Left renal pelvis (tissue), 4 donors: Measurements from ENCODE around the gene DNAJC5. TPM values are rescaled to one million over a fixed set of nuclear protein-coding genes. Genes with fewer than 3 reads are reported as not detected.

ENCODE experiments used
- DNase-seq, 4 donors: peaks; one replicate each; pipeline ENCODE4 v3.0.0-alpha.2; 2013; ENCODE audit warnings: low read depth in 4 of 4, low spot score in 3 of 4
- polyA plus RNA-seq, 4 donors: library from polyadenylated mRNA; unstranded; fragments of 120-200 nt; gene quantifications; one replicate each; pipeline ENCODE4 v1.2.1, GENCODE V29; 2013; ENCODE audit not compliant: insufficient read length in 4 of 4

DNAJC5 gene
- polyA plus RNA-seq, 4 donors, result 23.1 to 32.3 (median 29.0) TPM

GRCh38 chr20:63976980-63977738, 82.2 kb downstream of the DNAJC5 start:
- DNase-seq, result no peak

GRCh38 chr20:63977739-63978276, 82.9 kb downstream of the DNAJC5 start:
- no peak for DNase-seq

GRCh38 chr20:63978319-63979228, 83.6 kb downstream of the DNAJC5 start:
- DNase-seq, result no peak

GRCh38 chr20:63979229-63979556, 84.3 kb downstream of the DNAJC5 start:
- DNase-seq, result no peak

- no peak for DNase-seq
Observed at GRCh38 chr20:63979557-63980316, 84.8 kb downstream of the DNAJC5 start, which contains the start of gene SAMD10. Gene SAMD10, minus strand, starts transcription at chr20:63979642. Its CDS starts 175 bp downstream, at chr20:63979467.

GRCh38 chr20:63980317-63980805, 85.4 kb downstream of the DNAJC5 start:
- DNase-seq, result no peak

GRCh38 chr20:63980806-63981728, 86.1 kb downstream of the DNAJC5 start, which contains the start of gene PRPF6:
Gene PRPF6, plus strand, starts transcription at chr20:63981132. Its CDS starts 114 bp downstream, at chr20:63981246.
- DNase-seq, result peak; percentile 82 to 88 (median 86)

GRCh38 chr20:63982937-63983336, 88.0 kb downstream of the DNAJC5 start:
- DNase-seq, result no peak

Other genes with a start within 250 kb of the DNAJC5 start
- gene STMN3, start 241.7 kb upstream of the DNAJC5 start, polyA plus RNA-seq, result 10 to 100 TPM; 25.5 to 61.2 (median 31.3) TPM
- gene RTEL1, start 236.8 kb upstream of the DNAJC5 start, polyA plus RNA-seq, result 10 to 100 TPM; 16.3 to 21.0 (median 18.3) TPM
- 1 to 10 TPM in 3 of 4 donors, under 1 TPM in 1; 0.67 to 2.6 (median 1.6) TPM for gene TNFRSF6B, start 198.5 kb upstream of the DNAJC5 start, polyA plus RNA-seq
- gene ARFRP1, start 187.2 kb upstream of the DNAJC5 start, polyA plus RNA-seq, result 10 to 100 TPM; 28.0 to 38.1 (median 33.5) TPM
- 10 to 100 TPM; 15.1 to 26.0 (median 17.0) TPM for gene ZGPAT, start 187.1 kb upstream of the DNAJC5 start, polyA plus RNA-seq
- gene LIME1, start 158.5 kb upstream of the DNAJC5 start, polyA plus RNA-seq, result 10 to 100 TPM in 1 of 4 donors, 1 to 10 TPM in 3; 4.0 to 14.9 (median 5.0) TPM
- 100 to 1,000 TPM in 1 of 4 donors, 10 to 100 TPM in 3; 65.3 to 134 (median 70.1) TPM for gene SLC2A4RG, start 155.3 kb upstream of the DNAJC5 start, polyA plus RNA-seq
- 10 to 100 TPM; 16.1 to 23.2 (median 18.9) TPM for gene ZBTB46, start 63.9 kb upstream of the DNAJC5 start, polyA plus RNA-seq
- not detected for gene ABHD16B, start 33.6 kb upstream of the DNAJC5 start, polyA plus RNA-seq
- 10 to 100 TPM; 78.5 to 99.6 (median 85.4) TPM for gene TPD52L2, start 29.9 kb upstream of the DNAJC5 start, polyA plus RNA-seq
- gene UCKL1, start 61.3 kb downstream of the DNAJC5 start, polyA plus RNA-seq, result 10 to 100 TPM; 37.1 to 69.4 (median 43.9) TPM
- gene ZNF512B, start 74.8 kb downstream of the DNAJC5 start, polyA plus RNA-seq, result 10 to 100 TPM; 20.5 to 33.3 (median 27.9) TPM
- gene SAMD10, start 84.5 kb downstream of the DNAJC5 start, polyA plus RNA-seq, result 10 to 100 TPM in 1 of 4 donors, 1 to 10 TPM in 3; 4.2 to 12.7 (median 7.2) TPM
- 10 to 100 TPM; 60.4 to 89.4 (median 83.3) TPM for gene PRPF6, start 86.0 kb downstream of the DNAJC5 start, polyA plus RNA-seq
- gene C20orf204, start 141.1 kb downstream of the DNAJC5 start, polyA plus RNA-seq, result 1 to 10 TPM in 1 of 4 donors, under 1 TPM in 3; 0.37 to 1.4 (median 0.77) TPM
- 10 to 100 TPM in 1 of 4 donors, 1 to 10 TPM in 3; 5.7 to 13.6 (median 8.1) TPM for gene SOX18, start 154.5 kb downstream of the DNAJC5 start, polyA plus RNA-seq
- gene TCEA2, start 168.1 kb downstream of the DNAJC5 start, polyA plus RNA-seq, result 10 to 100 TPM; 63.9 to 97.6 (median 77.2) TPM
- 1 to 10 TPM; 3.9 to 9.1 (median 6.9) TPM for gene RGS19, start 184.4 kb downstream of the DNAJC5 start, polyA plus RNA-seq
- 1 to 10 TPM in 3 of 4 donors, under 1 TPM in 1; 0.64 to 1.5 (median 1.2) TPM for gene OPRL1, start 185.0 kb downstream of the DNAJC5 start, polyA plus RNA-seq
- under 1 TPM in 2 of 4 donors, not detected in 2; 0.17 to 0.21 TPM for gene LKAAEAR1, start 189.3 kb downstream of the DNAJC5 start, polyA plus RNA-seq
- gene NPBWR2, start 212.4 kb downstream of the DNAJC5 start, polyA plus RNA-seq, result not detected